Endothelial cell of umbilical vein (primary cell): Measurements from ENCODE around the gene MARCHF6. TPM values are rescaled to one million over a fixed set of nuclear protein-coding genes. Genes with fewer than 3 reads are reported as not detected.

Experiments
- BruUV-seq: library from RNA; stranded (reverse); fragments of 400-500 nt; replicated peaks from 2 replicates; lab custom pipeline; 2021; lab: Mats Ljungman, UMichigan
- CTCF ChIA-PET: fragments of 300-600, 350-600 bp; sonication (Branson Sonifier 250); formaldehyde crosslinking; loops from one replicate; lab custom pipeline; 2021; ENCODE audit warnings: antibody characterized with exemption, inconsistent platforms; lab: Charles Lee
- POLR2A ChIA-PET: fragments of 300-600, 350-600 bp; sonication (Branson Sonifier 250); formaldehyde crosslinking; loops from one replicate; lab custom pipeline; 2021; ENCODE audit warnings: antibody characterized with exemption, inconsistent platforms; lab: Charles Lee
- DNase-seq: peaks from one replicate; pipeline ENCODE4 v3.0.0-alpha.2; 2011; ENCODE audit warnings: low read depth, low spot score
- FAIRE-seq: peaks from 2 replicates; lab custom pipeline; 2011; peaks lifted over from hg19 to GRCh38; lab: Jason Lieb, UNC
- H2AFZ ChIP-seq: 2 replicates; pipeline ENCODE4 v1.6.0; 2012; ENCODE audit warnings: low read depth, low read length, control low read depth, inconsistent platforms
- H3K27ac ChIP-seq: 2 replicates; pipeline ENCODE4 v1.5.1; 2011; ENCODE audit warnings: low read depth, mild to moderate bottlenecking, control low read depth, low read length, moderate library complexity; ENCODE audit not compliant: insufficient read depth
- H3K27me3 ChIP-seq, 2 experiments: 2 replicates each; pipeline versions ENCODE4 v1.6.0 to v1.6.1; 2011; ENCODE audit warnings: low read length in 2 of 2, mixed read lengths in 1 of 2; ENCODE audit not compliant: control insufficient read depth in 2 of 2, insufficient read depth in 2 of 2
- H3K36me3 ChIP-seq, 2 experiments: 2 replicates in 1 of 2; 3 replicates in 1 of 2; pipeline ENCODE4 v1.5.1; 2011; ENCODE audit warnings: low read length in 2 of 2, mild to moderate bottlenecking in 1 of 2, moderate library complexity in 1 of 2; ENCODE audit not compliant: control insufficient read depth in 2 of 2, insufficient read depth in 2 of 2; ENCODE audit errors: extremely low read depth in 1 of 2
- H3K4me1 ChIP-seq: 3 replicates; pipeline ENCODE4 v1.5.1; 2011; ENCODE audit warnings: mild to moderate bottlenecking, low read length; ENCODE audit not compliant: control insufficient read depth, insufficient read depth; ENCODE audit errors: extremely low read depth
- H3K4me2 ChIP-seq: 2 replicates; pipeline ENCODE4 v1.6.1; 2011; ENCODE audit warnings: low read length, control low read depth, mixed read lengths; ENCODE audit not compliant: insufficient read depth
- H3K4me3 ChIP-seq, 3 experiments: fragments of 200-600 bp in 1 of 3; sonication (generic), shearing (Covaris generic) in 1 of 3; replicated peaks in 1 of 3; 2 replicates each; pipeline ENCODE4 v1.5.1; 2011 to 2016; ENCODE audit warnings: control low read depth in 3 of 3, low read length in 3 of 3, mild to moderate bottlenecking in 2 of 3, inconsistent platforms in 1 of 3, low read depth in 1 of 3, moderate library complexity in 1 of 3; ENCODE audit not compliant: insufficient read depth in 1 of 3
- H3K79me2 ChIP-seq: 2 replicates; pipeline ENCODE4 v1.6.0; 2012; ENCODE audit warnings: low read length, inconsistent platforms; ENCODE audit not compliant: control insufficient read depth, insufficient read depth
- H3K9ac ChIP-seq: replicated peaks from 2 replicates; pipeline ENCODE3; 2011; ENCODE audit warnings: low read length, control low read depth; ENCODE audit not compliant: insufficient read depth; ENCODE audit errors: extremely low read depth
- H3K9me1 ChIP-seq: replicated peaks from 3 replicates; pipeline ENCODE4 v1.6.0; 2011; ENCODE audit warnings: mild to moderate bottlenecking, low read length; ENCODE audit not compliant: control insufficient read depth, insufficient read depth; ENCODE audit errors: extremely low read depth
- H3K9me3 ChIP-seq: replicated peaks from 2 replicates; pipeline ENCODE4 v1.5.1; 2012; ENCODE audit warnings: low read length, inconsistent platforms; ENCODE audit not compliant: control insufficient read depth, insufficient read depth
- H4K20me1 ChIP-seq: replicated peaks from 2 replicates; pipeline ENCODE3; 2011; ENCODE audit warnings: mild to moderate bottlenecking, low read length; ENCODE audit not compliant: control insufficient read depth, insufficient read depth; ENCODE audit errors: extremely low read depth
- CTCF ChIP-seq, 2 donors: IDR thresholded peaks; 1 replicate in 1 of 2; 2 replicates in 1 of 2; pipeline ENCODE4 v1.5.1; 2011; ENCODE audit warnings: low read length in 2 of 2, mild to moderate bottlenecking in 2 of 2, moderate library complexity in 2 of 2, control low read depth in 1 of 2, inconsistent platforms in 1 of 2, low read depth in 1 of 2; ENCODE audit not compliant: insufficient read depth in 1 of 2; ENCODE audit errors: extremely low read depth in 1 of 2
- EZH2 ChIP-seq: IDR thresholded peaks from 2 replicates; pipeline ENCODE4 v1.6.1; 2012; ENCODE audit warnings: borderline replicate concordance, low read depth, mild to moderate bottlenecking, moderate library complexity, low read length, inconsistent platforms; ENCODE audit not compliant: severe bottlenecking
- FOS ChIP-seq: IDR thresholded peaks from 2 replicates; pipeline ENCODE4 v1.6.1; 2011; ENCODE audit warnings: mild to moderate bottlenecking, low read length, moderate library complexity, borderline replicate concordance; ENCODE audit not compliant: insufficient read depth
- GATA2 ChIP-seq: IDR thresholded peaks from 2 replicates; pipeline ENCODE4 v1.7.0; 2011; ENCODE audit warnings: low read depth, mild to moderate bottlenecking, moderate library complexity, mixed read lengths, low read length; ENCODE audit not compliant: insufficient read length, insufficient read depth
- JUN ChIP-seq: IDR thresholded peaks from 2 replicates; pipeline ENCODE4 v1.6.1; 2011; ENCODE audit warnings: borderline replicate concordance, low read depth; ENCODE audit not compliant: insufficient read length, insufficient read depth
- MAX ChIP-seq: IDR thresholded peaks from 2 replicates; pipeline ENCODE4 v1.6.1; 2011; ENCODE audit not compliant: insufficient read depth, insufficient read length
- MYC ChIP-seq: IDR thresholded peaks from one replicate; pipeline ENCODE4 v1.6.1; 2011; ENCODE audit warnings: mild to moderate bottlenecking, low read depth, low read length
- POLR2A ChIP-seq: IDR thresholded peaks from 2 replicates; pipeline ENCODE4 v1.6.1; 2012; ENCODE audit warnings: low read depth, mild to moderate bottlenecking, control low read depth, low read length
- POLR2AphosphoS5 ChIP-seq: IDR thresholded peaks from 2 replicates; pipeline ENCODE4 v1.6.1; 2012; ENCODE audit warnings: low read depth, mild to moderate bottlenecking, control low read depth, low read length, moderate library complexity; ENCODE audit not compliant: insufficient read depth
- dilution Hi-C: fragments of 300-500 bp; cut with MboI; formaldehyde crosslinking; loops from one replicate; pipeline ENCODE4 v1.15.0; 2019; ENCODE audit warnings: low sequenced_read_pairs; ENCODE audit not compliant: extremely low pct_ligation_motif_present
- intact Hi-C: fragments of 100-400 bp; cut with micrococcal nuclease; formaldehyde crosslinking; loops from one replicate; pipeline ENCODE4 v1.10.0; 2022
- polyA plus RNA-seq, 4 experiments: library from polyadenylated mRNA; depleted of rRNA in 3 of 4; stranded (reverse) in 3 of 4; unstranded in 1 of 4; fragments of >200 nt; gene quantifications; 2 replicates each; pipeline versions ENCODE4 v1.2.1 to v1.2.3, GENCODE V29; 2011 to 2012; ENCODE audit warnings: missing spikeins in 1 of 4
- total RNA-seq: library from RNA; stranded (reverse); gene quantifications from 2 replicates; pipeline ENCODE4 v1.2.3, GENCODE V29; 2021

MARCHF6 gene
- total and polyA plus RNA-seq, 2 donors (not counting 3 experiments of a cell fraction or from before 2014, with no cell fraction given): 108 to 112 TPM

GRCh38 chr5:10319202-10319851 lies 34.2 kb upstream of the MARCHF6 start:
- BruUV-seq: no TSS peak
- FAIRE-seq (no peak), DNase-seq (no peak)
- dilution Hi-C loops (no loop called here), intact Hi-C loops (no loop called here)
- Histone ChIP-seq H3K36me3 (no peaks in the 10 kb centered on the region), H3K9me1 (no peaks in the 10 kb centered on the region), H3K79me2 (no peaks in the 10 kb centered on the region), H3K4me1 (no peaks in the 10 kb centered on the region), H3K9me3 (no peaks in the 10 kb centered on the region), H3K4me2 (no peak overlapping the region), H3K4me3 (no peak overlapping the region), H4K20me1 (no peaks in the 10 kb centered on the region), H3K27ac (no peak overlapping the region), H3K9ac (no peak overlapping the region), H3K27me3 (peaks cover 0 to 2% of the 10 kb centered on the region in 2 experiments), H2AFZ (no peak overlapping the region)
- TF ChIP-seq GATA2: no peak
- no peak for TF ChIP-seq POLR2AphosphoS5
- no peak for TF ChIP-seq MYC
- TF ChIP-seq JUN: no peak
- no peak for TF ChIP-seq FOS
- no peak for TF ChIP-seq POLR2A
- no peak for TF ChIP-seq MAX
- no peak for TF ChIP-seq CTCF (IDR thresholded peaks at IDR 0.05; ENCODE audit: extremely low read depth in 1 of 2, insufficient read depth in 1 of 2, low read depth in 1 of 2, low read length in 2 of 2)
- TF ChIP-seq EZH2: no peak
- CTCF ChIA-PET: interaction anchor here (1.0 to 1.4 kb wide), 2 partner anchors 9 to 105 kb away, joined by 3 to 4 read pairs; no protein-coding TSS in a partner anchor
- POLR2A ChIA-PET: no interaction called here
